Stimulated activated CD4-positive, alpha-beta T cell treated with anti-CD3 and anti-CD28 coated beads, Interleukin-1b, Interleukin-23, amount 100 ng/mL, for 24 hours (primary cell): ENCODE results near the gene TRABD.
"Not testable (repeated sequence)": the region's sequence is repeated elsewhere in the genome, so short reads cannot be mapped to it uniquely, and the experiment has no call there.

Source experiments
- DNase-seq, 4 experiments: peaks; one replicate each; pipeline ENCODE4 v3.0.0-alpha.2; 2020; ENCODE audit warnings: low read depth in 4 of 4, low spot score in 1 of 4

Gene TRABD

DNA sequence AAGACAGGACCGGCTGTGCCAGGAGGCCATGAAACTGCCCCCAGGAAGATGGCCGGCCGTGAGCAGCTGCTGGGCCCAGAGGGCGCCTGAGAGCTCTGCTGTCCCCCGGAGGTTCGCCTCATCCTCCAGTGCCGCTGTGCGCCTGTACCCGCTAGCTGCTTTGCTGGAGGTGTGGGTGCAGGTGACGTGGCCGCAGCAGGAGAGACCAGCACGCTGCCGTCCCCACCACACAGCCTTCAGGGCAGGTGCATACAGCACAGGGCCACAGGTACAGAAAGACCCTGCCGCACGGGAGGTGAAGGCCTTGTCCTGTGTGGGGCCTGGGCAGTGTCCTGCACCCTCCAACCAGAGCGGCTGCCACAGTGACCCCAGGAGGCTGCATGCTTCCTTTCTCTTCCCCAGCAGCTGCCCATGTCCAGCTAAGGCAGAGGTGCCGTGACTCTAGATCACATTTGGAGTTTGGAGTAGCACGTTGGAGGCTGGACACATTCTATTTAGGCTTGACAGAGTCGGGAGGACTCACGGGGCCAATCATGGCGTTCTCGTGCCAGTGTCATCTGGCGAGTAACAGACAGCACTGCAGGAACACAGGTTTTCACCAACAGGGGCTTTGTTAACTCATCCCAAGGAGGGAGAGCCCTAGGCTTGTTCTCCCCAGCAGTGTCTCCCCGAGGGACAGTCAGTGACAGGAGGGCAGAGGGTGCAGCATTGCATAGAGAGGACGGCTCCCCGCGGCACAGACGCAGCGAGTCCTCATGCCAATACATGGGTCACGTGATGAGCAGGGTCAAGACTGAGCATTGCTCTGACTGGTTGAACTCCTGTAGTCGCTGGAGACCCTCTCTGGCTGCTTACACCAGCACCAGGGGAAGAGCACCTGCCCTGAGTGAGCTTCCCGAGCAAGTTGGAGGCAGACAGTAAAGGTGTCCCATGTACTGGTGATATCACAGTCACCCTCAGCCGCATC lies 33.9 kb upstream of the TRABD start:
- no peak for DNase-seq

- DNase-seq = no peak
These were observed 32.5 kb upstream of the TRABD start for GRCh38 chr22:50153056-50153755.

- no peak for DNase-seq
These were observed 32.0 kb upstream of the TRABD start for GRCh38 chr22:50153756-50154140.

DNA sequence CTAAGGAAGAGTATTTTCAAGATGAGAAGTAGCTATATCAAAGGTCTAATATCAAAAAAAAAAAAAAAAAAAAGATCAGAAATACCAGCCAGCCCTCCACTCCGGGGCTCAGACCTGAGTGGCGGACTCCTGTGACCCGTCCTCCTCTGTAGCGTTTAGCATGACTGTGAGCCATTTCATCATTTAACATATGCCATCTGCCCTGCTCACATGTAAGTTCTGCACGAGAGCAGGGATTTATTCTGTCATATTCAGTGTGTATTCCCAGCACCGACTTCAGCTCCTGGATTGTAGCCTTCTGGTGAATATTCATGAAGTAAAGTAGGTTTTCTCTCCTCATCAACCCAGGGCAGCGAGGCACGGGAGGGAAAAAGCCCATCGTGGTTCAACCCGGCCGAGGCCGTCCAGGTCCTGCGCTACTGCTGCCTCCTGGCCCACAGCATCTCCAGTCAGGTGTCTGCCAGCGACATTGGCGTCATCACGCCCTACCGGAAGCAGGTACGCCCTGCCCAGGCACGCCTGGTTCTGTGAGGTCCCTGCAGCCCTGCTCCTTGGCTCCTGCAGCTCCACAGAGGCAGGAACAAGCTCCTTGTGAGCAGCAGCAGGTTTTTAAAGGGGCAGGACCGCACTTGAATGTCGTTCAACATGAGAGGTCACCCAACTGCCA lies 27.9 kb upstream of the TRABD start:
- DNase-seq = no peak

DNA sequence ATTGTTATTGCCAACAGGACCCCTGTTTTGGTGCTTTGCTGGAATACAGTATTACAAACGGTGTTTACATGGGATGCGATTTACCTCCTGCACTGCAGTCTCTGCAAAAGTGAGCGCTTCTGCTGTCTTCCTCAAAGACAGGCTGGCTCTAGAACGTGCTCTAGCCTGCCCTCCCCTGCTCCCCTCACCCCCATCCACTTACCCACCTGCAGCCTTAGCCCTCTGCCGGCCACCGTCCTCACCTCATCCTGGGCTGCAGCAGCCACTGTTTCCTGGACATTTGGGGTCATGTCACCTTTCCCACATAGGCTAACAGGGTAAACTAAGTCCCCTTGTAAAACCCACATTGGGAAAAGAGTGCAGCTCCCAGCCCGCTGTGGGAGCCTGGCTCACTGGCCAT lies 24.8 kb upstream of the TRABD start:
- DNase-seq = no peak

DNA sequence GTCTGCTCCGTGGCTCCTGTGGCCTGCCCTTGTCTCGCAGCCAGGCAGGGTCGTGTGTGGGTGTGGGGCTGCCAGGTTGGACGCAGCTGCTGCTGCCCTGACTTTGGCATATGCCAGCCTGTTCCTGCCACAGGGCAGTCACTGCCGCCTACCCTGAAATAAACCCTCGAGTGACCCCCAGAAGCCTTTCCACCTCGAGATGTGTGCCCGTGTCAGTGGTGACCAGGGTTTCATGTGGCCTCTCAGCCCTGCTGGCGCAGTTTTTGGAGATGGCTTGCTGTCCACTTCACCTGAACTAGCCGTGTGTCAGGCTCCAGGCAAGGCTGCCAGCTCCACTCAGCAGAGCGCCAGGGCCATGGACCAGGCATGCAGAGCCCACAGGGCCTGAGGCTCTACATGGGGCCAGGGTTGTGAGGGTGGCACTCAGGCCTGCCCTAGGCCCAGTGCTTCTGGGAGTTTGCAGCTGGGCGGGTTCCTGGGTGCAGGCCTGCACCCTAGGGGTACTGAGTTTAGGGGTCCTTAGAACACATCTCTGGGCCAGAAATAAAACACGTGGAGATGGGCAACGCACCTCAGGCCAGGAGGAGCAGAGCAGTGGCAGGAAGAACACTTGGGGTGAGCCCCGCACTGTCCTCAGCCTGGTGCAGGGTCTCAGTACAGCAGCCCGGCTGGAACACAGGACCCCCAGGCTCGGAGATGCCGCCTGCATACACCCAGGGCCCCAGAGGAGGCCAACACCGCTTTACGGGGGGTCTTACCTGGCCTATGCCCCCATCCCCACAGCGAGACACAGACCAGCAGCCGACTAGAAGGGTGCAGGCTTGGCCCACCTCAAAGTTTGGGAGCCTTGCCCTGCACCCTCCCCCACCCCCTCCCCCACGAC lies 24.0 kb upstream of the TRABD start:
- no peak for DNase-seq

GRCh38 chr22:50162391-50162956 lies 23.2 kb upstream of the TRABD start:
- no peak for DNase-seq

DNA sequence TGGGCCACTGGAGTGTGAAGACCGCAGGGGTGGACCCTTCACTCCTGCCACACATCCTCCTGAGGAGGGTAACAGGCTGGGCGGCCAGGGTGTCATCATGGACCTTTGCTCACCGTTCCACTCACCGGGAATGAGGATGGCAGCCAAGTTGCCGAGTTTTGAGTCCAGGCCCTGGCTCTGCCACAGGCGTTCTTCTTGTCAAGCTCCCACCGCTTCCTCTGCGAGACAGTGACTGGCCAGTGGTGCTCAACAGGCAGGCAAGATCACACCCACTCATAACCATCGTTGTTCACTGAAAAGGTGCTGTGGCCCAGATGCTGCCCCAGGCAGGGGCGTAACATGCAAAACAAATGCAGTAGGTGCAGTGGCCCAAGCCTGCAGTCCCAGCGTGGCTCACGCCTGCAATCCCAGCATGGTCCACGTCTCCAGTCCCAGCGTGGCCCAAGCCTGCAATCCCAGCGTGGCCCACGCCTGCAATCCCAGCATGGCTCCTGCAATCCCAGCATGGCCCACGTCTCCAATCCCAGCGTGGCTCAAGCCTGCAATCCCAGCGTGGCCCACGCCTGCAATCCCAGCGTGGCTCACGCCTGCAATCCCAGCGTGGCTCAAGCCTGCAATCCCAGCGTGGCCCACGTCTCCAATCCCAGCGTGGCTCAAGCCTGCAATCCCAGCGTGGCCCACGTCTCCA lies 20.1 kb upstream of the TRABD start:
- DNase-seq = no peak

DNA sequence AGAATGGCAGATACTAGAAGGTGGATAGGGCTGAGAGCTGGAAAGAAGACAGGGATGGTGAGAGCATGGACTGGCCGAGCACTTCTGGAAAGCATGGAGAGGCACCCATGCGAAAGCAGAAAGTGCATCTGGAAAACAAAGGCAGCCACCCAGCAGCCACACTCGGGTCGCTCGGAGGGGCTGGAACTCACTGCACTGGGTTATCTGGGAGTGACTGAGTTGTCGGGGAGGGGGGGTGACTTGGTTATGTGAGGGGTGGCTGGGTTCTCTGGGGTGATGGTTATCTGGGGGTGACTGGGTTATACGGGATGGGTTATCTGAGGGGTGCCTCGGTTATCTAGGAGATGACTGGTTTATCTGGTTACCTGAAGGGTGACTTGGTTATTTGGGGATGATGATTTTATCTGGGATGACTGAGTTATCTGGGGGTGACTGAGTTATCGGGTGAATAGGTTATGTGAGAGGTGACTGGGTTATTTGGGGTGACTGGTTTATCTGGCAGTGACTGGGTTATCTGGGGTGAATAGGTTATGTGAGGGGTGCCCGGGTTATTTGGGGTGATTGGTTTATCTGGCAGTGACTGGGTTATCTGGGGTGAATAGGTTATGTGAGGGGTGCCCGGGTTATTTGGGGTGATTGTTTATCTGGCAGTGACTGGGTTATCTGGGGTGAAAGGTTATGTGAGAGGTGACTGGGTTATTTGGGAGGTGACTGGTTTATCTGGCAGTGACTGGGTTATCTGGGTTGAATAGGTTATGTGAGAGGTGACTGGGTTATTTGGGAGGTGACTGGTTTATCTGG lies 17.8 kb upstream of the TRABD start:
- DNase-seq = no peak

DNA sequence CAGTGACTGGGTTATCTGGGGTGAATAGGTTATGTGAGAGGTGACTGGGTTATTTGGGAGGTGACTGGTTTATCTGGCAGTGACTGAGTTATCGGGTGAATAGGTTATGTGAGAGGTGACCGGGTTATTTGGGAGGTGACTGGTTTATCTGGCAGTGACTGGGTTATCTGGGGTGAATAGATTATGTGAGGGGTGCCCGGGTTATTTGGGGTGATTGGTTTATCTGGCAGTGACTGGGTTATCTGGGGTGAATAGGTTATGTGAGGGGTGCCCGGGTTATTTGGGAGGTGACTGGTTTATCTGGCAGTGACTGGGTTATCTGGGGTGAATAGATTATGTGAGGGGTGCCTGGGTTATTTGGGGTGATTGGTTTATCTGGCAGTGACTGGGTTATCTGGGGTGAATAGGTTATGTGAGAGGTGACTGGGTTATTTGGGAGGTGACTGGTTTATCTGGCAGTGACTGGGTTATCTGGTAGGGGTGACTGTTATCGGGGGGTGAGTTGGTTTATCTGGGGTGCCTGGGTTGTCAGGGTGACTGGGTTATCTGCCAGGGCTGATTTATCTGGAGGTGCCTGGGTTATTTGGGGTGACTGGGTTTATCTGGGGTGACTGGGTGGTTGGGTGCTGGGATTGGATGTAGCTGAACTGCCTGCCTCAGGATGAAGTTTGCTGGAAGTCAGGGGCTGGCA lies 17.1 kb upstream of the TRABD start:
- DNase-seq = not testable (repeated sequence)

GRCh38 chr22:50169181-50169759 lies 16.4 kb upstream of the TRABD start:
- no peak for DNase-seq

DNA sequence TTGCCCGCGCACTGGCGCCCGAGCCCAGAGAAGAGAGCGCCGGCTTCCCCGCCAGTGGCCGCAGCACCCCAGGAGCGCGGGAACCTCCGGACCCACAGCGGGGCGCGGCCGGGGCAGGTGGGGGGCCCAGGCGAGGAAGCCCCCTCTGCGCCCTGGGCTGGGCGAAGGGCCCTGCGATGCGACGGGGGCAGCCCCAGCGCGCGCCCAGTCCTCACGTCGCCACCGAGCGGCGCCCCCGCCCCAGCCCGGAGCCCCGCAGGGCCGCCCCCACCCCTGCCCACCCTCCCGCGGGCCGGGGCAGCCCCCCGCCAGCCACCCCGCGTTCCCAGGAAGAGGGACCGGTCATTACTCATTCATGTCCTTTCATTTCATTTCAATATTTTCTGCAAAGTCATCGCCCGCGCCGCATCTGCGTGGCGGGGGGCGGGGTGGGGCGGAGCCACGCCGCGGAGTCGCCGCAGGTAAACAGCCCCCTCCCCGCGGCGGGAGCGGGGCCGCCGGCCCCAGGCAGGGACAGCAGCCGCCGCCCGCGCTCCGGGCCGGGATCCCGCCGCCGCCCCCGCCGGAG lies 15.9 kb upstream of the TRABD start:
- peak in 1 of 4 experiments; percentile 55 for DNase-seq

DNA sequence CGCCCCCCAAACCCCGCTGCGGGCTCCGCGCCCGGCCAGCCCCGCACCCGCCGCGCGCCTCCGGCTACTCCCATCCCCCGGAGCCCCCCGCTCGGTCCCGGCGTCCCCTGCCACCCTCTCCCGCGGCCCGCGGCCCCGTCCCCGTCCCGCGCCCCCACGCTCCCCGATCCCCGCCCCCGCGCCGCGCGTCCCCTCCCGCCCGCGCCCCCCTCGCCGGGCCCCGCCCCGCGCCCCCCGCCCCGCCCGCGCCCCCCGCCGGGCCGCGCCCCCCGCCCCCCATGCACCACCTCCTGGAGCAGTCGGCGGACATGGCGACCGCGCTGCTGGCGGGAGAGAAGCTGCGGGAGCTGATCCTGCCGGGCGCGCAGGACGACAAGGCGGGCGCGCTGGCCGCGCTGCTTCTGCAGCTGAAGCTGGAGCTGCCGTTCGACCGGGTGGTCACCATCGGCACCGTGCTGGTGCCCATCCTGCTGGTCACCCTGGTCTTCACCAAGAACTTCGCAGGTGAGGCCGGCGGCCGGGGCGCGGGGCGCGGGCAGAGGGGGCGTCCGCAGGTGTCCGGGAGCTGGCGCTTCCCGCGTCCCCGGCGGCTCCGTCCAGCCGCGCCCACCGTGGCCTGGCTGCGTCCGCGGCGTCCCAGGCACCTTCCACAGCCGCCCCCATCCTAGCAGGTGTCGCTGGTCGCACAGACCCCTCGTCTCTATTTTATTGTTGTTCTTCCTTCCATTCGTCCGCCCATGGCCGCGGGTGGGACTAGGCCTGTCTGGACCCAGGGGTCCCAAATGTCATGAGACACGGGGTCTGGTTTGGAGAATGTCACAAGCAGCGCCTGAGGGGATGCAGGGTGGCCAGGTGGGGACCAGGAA lies 15.0 kb upstream of the TRABD start, which contains the start of gene PANX2:
Gene PANX2, plus strand, starts transcription at position 279 of the 866 bp plus-strand sequence. Its CDS starts 0 bp downstream, at position 279.
- DNase-seq = no peak

DNA sequence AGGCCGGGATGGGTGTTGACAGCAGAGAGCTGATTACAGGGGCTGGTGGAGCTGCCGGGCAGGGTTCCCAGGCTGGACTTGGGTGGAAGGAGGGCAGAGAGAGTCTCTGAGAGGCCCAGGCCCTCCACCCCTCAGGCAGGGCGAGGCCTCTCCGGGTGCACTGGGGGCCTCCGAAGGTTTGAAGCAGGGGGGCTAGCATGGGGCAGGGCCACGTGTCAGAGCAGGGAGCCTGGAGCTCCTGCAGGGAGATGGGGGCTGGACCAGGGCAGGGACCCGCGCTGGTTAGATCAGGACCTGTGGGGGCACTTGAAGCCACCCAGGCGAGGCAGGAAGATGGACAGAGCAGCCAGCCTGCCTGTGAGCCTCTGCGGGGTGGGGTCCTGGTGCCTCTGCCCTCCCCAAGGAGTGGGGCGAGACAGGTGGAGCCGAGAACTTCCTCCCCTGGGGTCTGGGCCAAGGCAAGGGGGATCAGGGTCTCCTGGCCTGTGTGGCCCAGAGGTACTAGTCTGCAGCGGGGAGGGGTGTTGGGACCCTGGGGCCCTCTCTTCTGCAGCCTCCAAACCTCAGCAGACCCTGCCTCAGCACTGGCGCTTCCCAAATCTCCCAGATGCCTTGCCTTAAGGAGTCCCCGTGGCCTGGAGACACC lies 14.3 kb upstream of the TRABD start:
- no peak for DNase-seq

GRCh38 chr22:50171965-50172421 lies 13.7 kb upstream of the TRABD start:
- DNase-seq = no peak
